ENCODE results near the gene SNX2.

SNX2 gene

GRCh38 chr5:122815218-122815767 lies 40.4 kb downstream of the SNX2 start:
- H3K27ac ChIP-seq, result no peak overlapping the region
- no peak for TF ChIP-seq CTCF (conservative IDR thresholded peaks at IDR 0.05)

- TF ChIP-seq CTCF (conservative IDR thresholded peaks at IDR 0.05), result no peak
- H3K27ac ChIP-seq, result no peak overlapping the region
Measured at GRCh38 chr5:122816756-122817155, 41.9 kb downstream of the SNX2 start.

GRCh38 chr5:122831984-122832383 lies 57.1 kb downstream of the SNX2 start:
- H3K27ac ChIP-seq, result no peak overlapping the region
- TF ChIP-seq CTCF (conservative IDR thresholded peaks at IDR 0.05), result no peak

GRCh38 chr5:122835681-122836080 lies 60.8 kb downstream of the SNX2 start:
- TF ChIP-seq CTCF (conservative IDR thresholded peaks at IDR 0.05), result no peak
- H3K27ac ChIP-seq, result no peak overlapping the region

GRCh38 chr5:122836947-122837346 lies 62.1 kb downstream of the SNX2 start:
- no peak for TF ChIP-seq CTCF (conservative IDR thresholded peaks at IDR 0.05)

GRCh38 chr5:122839731-122840130 lies 64.9 kb downstream of the SNX2 start:
- H3K27ac ChIP-seq, result no peak overlapping the region
- TF ChIP-seq CTCF (conservative IDR thresholded peaks at IDR 0.05), result no peak

More at GRCh38 chr5:122836947-122837346, 62.1 kb downstream of the SNX2 start:
- no peak overlapping the region for H3K27ac ChIP-seq

- H3K27ac ChIP-seq, result no peak overlapping the region
- TF ChIP-seq CTCF (conservative IDR thresholded peaks at IDR 0.05), result no peak
Measured at GRCh38 chr5:122842016-122842580, 67.2 kb downstream of the SNX2 start.

Data from VCaP (cell line).